HCT116 (cell line): ENCODE measurements around the gene FTCD. TPM values are rescaled to one million over a fixed set of nuclear protein-coding genes. Genes with fewer than 3 reads are reported as not detected.

Source experiments
- ATAC-seq: fragments of 200-7000 bp; cut with Tn5 transposase; 2 replicates; pipeline ENCODE4 v1.9.1; 2020; ENCODE audit warnings: mild to moderate bottlenecking, moderate library complexity
- BruUV-seq: library from RNA; stranded (reverse); fragments of 400-500 nt; replicated peaks from 2 replicates; lab custom pipeline; 2021; lab: Mats Ljungman, UMichigan
- CTCF ChIA-PET: fragments of 300-600 bp; sonication (Branson Sonifier 250); formaldehyde crosslinking; loops from one replicate; lab custom pipeline; 2021; ENCODE audit warnings: antibody characterized with exemption; lab: Charles Lee
- POLR2A ChIA-PET: fragments of 300-600, 350-600 bp; sonication (Branson Sonifier 250); formaldehyde crosslinking; loops from one replicate; lab custom pipeline; 2021; ENCODE audit warnings: antibody characterized with exemption; lab: Charles Lee
- RAD21 ChIA-PET, 2 experiments: fragments of 300-600 bp; sonication (Branson Sonifier 250); formaldehyde crosslinking; loops; one replicate each; lab custom pipeline; 2023; ENCODE audit warnings: low total read pairs in 2 of 2; ENCODE audit not compliant: uncharacterized antibody in 2 of 2, unreplicated experiment in 2 of 2, low non-redundant PET in 1 of 2; lab: Charles Lee
- DNase-seq: peaks from one replicate; pipeline ENCODE4 v3.0.0-alpha.2; 2010; ENCODE audit warnings: low read depth, low spot score
- H2AFZ ChIP-seq: fragments of 200-600 bp; shearing (Covaris generic), sonication (generic); 2 replicates; pipeline ENCODE4 v1.6.1; 2017; ENCODE audit warnings: low read depth, mixed run types, mixed read lengths, antibody characterized with exemption, low read length; ENCODE audit not compliant: poor library complexity, severe bottlenecking
- H3K27ac ChIP-seq: 2 replicates; pipeline ENCODE4 v1.5.1; 2012; ENCODE audit warnings: low read depth, low read length
- H3K27me3 ChIP-seq: fragments of 200-600 bp; sonication (generic); 2 replicates; pipeline ENCODE4 v1.6.1; 2016; ENCODE audit warnings: mixed run types, low read length, mixed read lengths; ENCODE audit not compliant: insufficient read depth
- H3K36me3 ChIP-seq, 2 experiments: fragments of 200-500 bp in 1 of 2; fragments of 200-600 bp in 1 of 2; sonication (Bioruptor generic) in 1 of 2; sonication (generic) in 1 of 2; 2 replicates each; pipeline versions ENCODE4 v1.5.1 to v1.6.1; 2014 to 2016; ENCODE audit warnings: low read length in 2 of 2, inconsistent platforms in 1 of 2, mixed read lengths in 1 of 2, mixed run types in 1 of 2; ENCODE audit not compliant: insufficient read depth in 2 of 2, control insufficient read depth in 1 of 2
- H3K4me1 ChIP-seq, 2 experiments: fragments of 200-600 bp in 1 of 2; sonication (generic) in 1 of 2; 2 replicates each; pipeline versions ENCODE4 v1.5.1 to v1.6.1; 2012 to 2017; ENCODE audit warnings: low read length in 2 of 2, inconsistent platforms in 1 of 2, mild to moderate bottlenecking in 1 of 2, mixed read lengths in 1 of 2, mixed run types in 1 of 2, moderate library complexity in 1 of 2; ENCODE audit not compliant: insufficient read depth in 2 of 2, control insufficient read depth in 1 of 2
- H3K4me2 ChIP-seq: fragments of 200-600 bp; sonication (generic); 2 replicates; pipeline ENCODE4 v1.6.1; 2017; ENCODE audit warnings: mixed run types, low read length, mixed read lengths
- H3K4me3 ChIP-seq, 2 experiments: fragments of 200-600 bp in 1 of 2; sonication (generic) in 1 of 2; replicated peaks in 1 of 2; 2 replicates each; pipeline ENCODE4 v1.5.1; 2011 to 2016; ENCODE audit warnings: low read length in 2 of 2, control low read depth in 1 of 2, low read depth in 1 of 2, mild to moderate bottlenecking in 1 of 2, mixed read lengths in 1 of 2, mixed run types in 1 of 2
- H3K79me2 ChIP-seq: fragments of 200-600 bp; sonication (generic); 2 replicates; pipeline ENCODE4 v1.6.1; 2017; ENCODE audit warnings: mild to moderate bottlenecking, mixed run types, low read length, moderate library complexity, mixed read lengths; ENCODE audit not compliant: insufficient read depth
- H3K9ac ChIP-seq: fragments of 200-600 bp; sonication (generic); 2 replicates; pipeline ENCODE4 v1.6.1; 2016; ENCODE audit warnings: low read length, mixed read lengths
- H3K9me2 ChIP-seq: fragments of 200-600 bp; sonication (generic), shearing (Covaris generic); 2 replicates; pipeline ENCODE4 v1.6.1; 2017; ENCODE audit warnings: mixed run types, mild to moderate bottlenecking, moderate library complexity; ENCODE audit not compliant: insufficient read depth
- H3K9me3 ChIP-seq, 2 experiments: fragments of 200-500 bp in 1 of 2; fragments of 200-600 bp in 1 of 2; sonication (Bioruptor generic) in 1 of 2; sonication (generic) in 1 of 2; 2 replicates each; pipeline ENCODE4 v1.6.1; 2014 to 2017; ENCODE audit warnings: low read length in 2 of 2, mixed read lengths in 2 of 2, inconsistent platforms in 1 of 2, low read depth in 1 of 2, mild to moderate bottlenecking in 1 of 2, mixed run types in 1 of 2, moderate library complexity in 1 of 2; ENCODE audit not compliant: control insufficient read depth in 1 of 2, insufficient read depth in 1 of 2
- H4K20me1 ChIP-seq: fragments of 200-600 bp; sonication (generic), shearing (Covaris generic); 2 replicates; pipeline ENCODE4 v1.6.1; 2017; ENCODE audit warnings: mixed run types, mild to moderate bottlenecking, moderate library complexity; ENCODE audit not compliant: insufficient read depth
- CBX3 ChIP-seq: IDR thresholded peaks from 2 replicates; pipeline ENCODE4 v1.6.1; 2012; ENCODE audit warnings: low read depth
- CTCF ChIP-seq, 3 experiments: fragments of 200-600 bp in 1 of 3; sonication (generic) in 1 of 3; IDR thresholded peaks in 2 of 3; conservative IDR thresholded peaks in 1 of 3; 2 replicates each; pipeline ENCODE4 v1.5.1; 2012 to 2017; ENCODE audit warnings: low read depth in 2 of 3, low read length in 2 of 3, antibody characterized with exemption in 1 of 3, borderline replicate concordance in 1 of 3, control low read depth in 1 of 3, mild to moderate bottlenecking in 1 of 3, mixed read lengths in 1 of 3, mixed run types in 1 of 3, moderate library complexity in 1 of 3; ENCODE audit not compliant: insufficient read depth in 1 of 3
- EGR1 ChIP-seq: IDR thresholded peaks from 2 replicates; pipeline ENCODE4 v1.6.1; 2012; ENCODE audit warnings: low read depth
- ELF1 ChIP-seq: IDR thresholded peaks from 2 replicates; pipeline ENCODE4 v1.6.1; 2012; ENCODE audit warnings: low read depth, borderline replicate concordance
- EZH2 ChIP-seq: fragments of 200-600 bp; sonication (generic); IDR thresholded peaks from 2 replicates; pipeline ENCODE4 v1.6.1; 2017; ENCODE audit warnings: antibody characterized with exemption, mixed run types
- MAX ChIP-seq: IDR thresholded peaks from 2 replicates; pipeline ENCODE4 v1.6.1; 2012
- POLR2A ChIP-seq: IDR thresholded peaks from 2 replicates; pipeline ENCODE4 v1.7.0; 2011; ENCODE audit warnings: borderline replicate concordance; ENCODE audit not compliant: insufficient read depth, insufficient read length; ENCODE audit errors: extremely low read depth
- RAD21 ChIP-seq: IDR thresholded peaks from 2 replicates; pipeline ENCODE4 v1.6.1; 2012; ENCODE audit warnings: low read depth, mild to moderate bottlenecking
- SP1 ChIP-seq: IDR thresholded peaks from 2 replicates; pipeline ENCODE4 v1.6.1; 2012; ENCODE audit warnings: low read depth
- SRF ChIP-seq: IDR thresholded peaks from 2 replicates; pipeline ENCODE4 v1.6.1; 2012; ENCODE audit warnings: low read depth
- YY1 ChIP-seq: IDR thresholded peaks from 2 replicates; pipeline ENCODE4 v1.6.1; 2011; ENCODE audit warnings: low read length, low read depth, moderate library complexity, mild to moderate bottlenecking; ENCODE audit not compliant: insufficient replicate concordance; ENCODE audit errors: extremely low read depth
- ZFX ChIP-seq: fragments of 450-650 bp; IDR thresholded peaks from 2 replicates; pipeline ENCODE4 v1.6.1; 2017
- intact Hi-C: fragments of 100-400 bp; cut with micrococcal nuclease; formaldehyde crosslinking; loops from 2 replicates; pipeline ENCODE4 v1.10.0; 2022
- total RNA-seq: library from RNA; stranded (reverse); gene quantifications from one replicate; pipeline ENCODE4 v1.2.1, GENCODE V29; 2021; ENCODE audit not compliant: unreplicated experiment
- TF ChIP-seq, protein P1 (sequence below): IDR thresholded peaks from 2 replicates; pipeline ENCODE4 v1.6.1; 2012
- TF ChIP-seq, protein P2 (sequence below): IDR thresholded peaks from 2 replicates; pipeline ENCODE4 v1.6.1; 2012; ENCODE audit warnings: low read depth
- TF ChIP-seq, protein P3 (sequence below): IDR thresholded peaks from 2 replicates; pipeline ENCODE4 v1.6.1; 2011; ENCODE audit warnings: mild to moderate bottlenecking, low read length, moderate library complexity; ENCODE audit not compliant: insufficient replicate concordance; ENCODE audit errors: extremely low read depth

Gene FTCD
- total RNA-seq, 1 experiment from 2014 or later, result 2.5 TPM

DNA sequence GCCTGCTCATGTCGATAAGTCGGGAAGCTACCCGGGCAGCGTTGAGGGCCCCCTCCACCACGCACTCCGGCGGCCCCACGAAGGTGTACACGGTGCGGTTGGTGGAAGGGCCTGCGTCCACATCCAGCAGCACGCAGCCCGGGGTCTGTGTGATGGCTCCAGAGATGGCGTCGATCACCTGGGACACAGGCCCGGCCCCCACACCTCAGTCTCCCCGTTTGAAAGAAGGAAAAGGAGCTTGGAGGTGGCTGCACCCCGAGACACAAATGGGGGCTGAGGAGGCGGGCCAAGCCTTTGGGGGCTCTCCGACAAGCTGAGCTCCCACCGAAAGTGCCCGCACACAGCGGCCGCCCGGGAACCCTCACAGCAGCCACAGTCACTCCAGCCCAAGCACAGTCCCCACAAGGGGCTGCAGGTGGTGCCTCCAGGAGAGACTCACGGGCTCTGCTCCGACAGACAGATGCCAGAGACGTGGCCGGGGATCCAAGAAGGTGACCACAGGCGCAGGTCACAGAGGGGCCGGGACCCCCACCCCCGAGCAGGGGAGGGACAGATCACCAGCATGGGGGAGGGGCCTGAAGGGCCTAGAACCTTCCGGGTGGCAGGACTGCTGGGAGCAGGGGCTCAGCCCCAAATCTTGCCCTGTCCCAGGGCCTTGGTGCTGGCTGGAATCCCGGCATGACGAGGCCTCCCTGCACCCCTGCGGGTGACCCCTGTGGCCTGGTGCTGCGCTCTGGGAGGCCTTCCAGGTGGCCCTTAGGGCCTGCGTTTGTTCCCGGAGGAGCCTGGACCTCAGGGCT lies 1.0 kb downstream of the FTCD start:
- no peak overlapping the region for H3K4me2 ChIP-seq
- CTCF ChIA-PET, result no interaction called here

More for the DNA sequence above, 1.0 kb downstream of the FTCD start:
- no peak for TF ChIP-seq MAX
- TF ChIP-seq CBX3, result no peak
- TF ChIP-seq CTCF (IDR thresholded peaks at IDR 0.05 in 2 of 3, conservative IDR thresholded peaks at IDR 0.05 in 1 of 3; ENCODE audit: borderline replicate concordance in 1 of 3, insufficient read depth in 1 of 3, low read depth in 2 of 3, low read length in 2 of 3), result no peak
- no peak for TF ChIP-seq EZH2
- no peak for TF ChIP-seq ELF1
- TF ChIP-seq EGR1, result no peak
- TF ChIP-seq SRF, result no peak
- TF ChIP-seq, protein P1, sequence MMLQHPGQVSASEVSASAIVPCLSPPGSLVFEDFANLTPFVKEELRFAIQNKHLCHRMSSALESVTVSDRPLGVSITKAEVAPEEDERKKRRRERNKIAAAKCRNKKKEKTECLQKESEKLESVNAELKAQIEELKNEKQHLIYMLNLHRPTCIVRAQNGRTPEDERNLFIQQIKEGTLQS, result no peak
- TF ChIP-seq, protein P2, sequence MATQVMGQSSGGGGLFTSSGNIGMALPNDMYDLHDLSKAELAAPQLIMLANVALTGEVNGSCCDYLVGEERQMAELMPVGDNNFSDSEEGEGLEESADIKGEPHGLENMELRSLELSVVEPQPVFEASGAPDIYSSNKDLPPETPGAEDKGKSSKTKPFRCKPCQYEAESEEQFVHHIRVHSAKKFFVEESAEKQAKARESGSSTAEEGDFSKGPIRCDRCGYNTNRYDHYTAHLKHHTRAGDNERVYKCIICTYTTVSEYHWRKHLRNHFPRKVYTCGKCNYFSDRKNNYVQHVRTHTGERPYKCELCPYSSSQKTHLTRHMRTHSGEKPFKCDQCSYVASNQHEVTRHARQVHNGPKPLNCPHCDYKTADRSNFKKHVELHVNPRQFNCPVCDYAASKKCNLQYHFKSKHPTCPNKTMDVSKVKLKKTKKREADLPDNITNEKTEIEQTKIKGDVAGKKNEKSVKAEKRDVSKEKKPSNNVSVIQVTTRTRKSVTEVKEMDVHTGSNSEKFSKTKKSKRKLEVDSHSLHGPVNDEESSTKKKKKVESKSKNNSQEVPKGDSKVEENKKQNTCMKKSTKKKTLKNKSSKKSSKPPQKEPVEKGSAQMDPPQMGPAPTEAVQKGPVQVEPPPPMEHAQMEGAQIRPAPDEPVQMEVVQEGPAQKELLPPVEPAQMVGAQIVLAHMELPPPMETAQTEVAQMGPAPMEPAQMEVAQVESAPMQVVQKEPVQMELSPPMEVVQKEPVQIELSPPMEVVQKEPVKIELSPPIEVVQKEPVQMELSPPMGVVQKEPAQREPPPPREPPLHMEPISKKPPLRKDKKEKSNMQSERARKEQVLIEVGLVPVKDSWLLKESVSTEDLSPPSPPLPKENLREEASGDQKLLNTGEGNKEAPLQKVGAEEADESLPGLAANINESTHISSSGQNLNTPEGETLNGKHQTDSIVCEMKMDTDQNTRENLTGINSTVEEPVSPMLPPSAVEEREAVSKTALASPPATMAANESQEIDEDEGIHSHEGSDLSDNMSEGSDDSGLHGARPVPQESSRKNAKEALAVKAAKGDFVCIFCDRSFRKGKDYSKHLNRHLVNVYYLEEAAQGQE, result no peak
- TF ChIP-seq ZFX, result no peak
- TF ChIP-seq RAD21, result no peak
- TF ChIP-seq POLR2A, result no peak
- TF ChIP-seq, protein P3, sequence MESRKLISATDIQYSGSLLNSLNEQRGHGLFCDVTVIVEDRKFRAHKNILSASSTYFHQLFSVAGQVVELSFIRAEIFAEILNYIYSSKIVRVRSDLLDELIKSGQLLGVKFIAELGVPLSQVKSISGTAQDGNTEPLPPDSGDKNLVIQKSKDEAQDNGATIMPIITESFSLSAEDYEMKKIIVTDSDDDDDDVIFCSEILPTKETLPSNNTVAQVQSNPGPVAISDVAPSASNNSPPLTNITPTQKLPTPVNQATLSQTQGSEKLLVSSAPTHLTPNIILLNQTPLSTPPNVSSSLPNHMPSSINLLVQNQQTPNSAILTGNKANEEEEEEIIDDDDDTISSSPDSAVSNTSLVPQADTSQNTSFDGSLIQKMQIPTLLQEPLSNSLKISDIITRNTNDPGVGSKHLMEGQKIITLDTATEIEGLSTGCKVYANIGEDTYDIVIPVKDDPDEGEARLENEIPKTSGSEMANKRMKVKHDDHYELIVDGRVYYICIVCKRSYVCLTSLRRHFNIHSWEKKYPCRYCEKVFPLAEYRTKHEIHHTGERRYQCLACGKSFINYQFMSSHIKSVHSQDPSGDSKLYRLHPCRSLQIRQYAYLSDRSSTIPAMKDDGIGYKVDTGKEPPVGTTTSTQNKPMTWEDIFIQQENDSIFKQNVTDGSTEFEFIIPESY, result no peak
- no peak for TF ChIP-seq SP1
- no peak for TF ChIP-seq YY1
- TF ChIP-seq, all 23 proteins: peak for 0
- Histone ChIP-seq H3K9me2 (no peaks in the 10 kb centered on the region), H3K27ac (no peak overlapping the region; the same call in 1 of the 2 replicates), H3K9ac (no peak overlapping the region), H3K79me2 (no peaks in the 10 kb centered on the region), H3K36me3 (no peaks in the 10 kb centered on the region), H3K4me1 (peaks cover 7 to 8% of the 10 kb centered on the region in 2 experiments; a peak in 3 of 4 replicates), H4K20me1 (no peaks in the 10 kb centered on the region), H2AFZ (no peak overlapping the region), H3K9me3 (no peaks in the 10 kb centered on the region), H3K27me3 (no peaks in the 10 kb centered on the region), H3K4me3 (no peak overlapping the region)
- RAD21 ChIA-PET, result no interaction called here
- ATAC-seq (no peak), DNase-seq (no peak)
- POLR2A ChIA-PET, result no interaction called here
- intact Hi-C loops, result no loop called here
- no TSS peak for BruUV-seq
